ENCODE results near the gene RERE.

The RERE gene

GRCh38 chr1:8434101-8434500 is 383.3 kb downstream of the RERE start:
- no peak overlapping the region for H2BK120ac ChIP-seq (ENCODE audit: low read depth, low read length)
- peaks cover 0 to 17% of the 10 kb centered on the region in 2 donors for H3K36me3 ChIP-seq (replicated peaks in 1 of 2; ENCODE audit: control insufficient read depth in 2 of 2, insufficient read depth in 2 of 2, low read length in 2 of 2)
- H4K8ac ChIP-seq (ENCODE audit: low read depth, low read length): no peak overlapping the region
- no peak overlapping the region for H2AFZ ChIP-seq (ENCODE audit: low read length)
- no peak for DNase-seq (ENCODE audit: low spot score)
- no peak overlapping the region for H3K23ac ChIP-seq (ENCODE audit: low read depth, low read length, poor library complexity)
- H2BK5ac ChIP-seq (ENCODE audit: low read length): no peak overlapping the region
- no peak overlapping the region for H3K4ac ChIP-seq (ENCODE audit: low read length)
- H3K18ac ChIP-seq (ENCODE audit: low read length): no peak overlapping the region
- H3K4me2 ChIP-seq (ENCODE audit: insufficient read depth, low read length, poor library complexity, severe bottlenecking): no peak overlapping the region
- H3K4me3 ChIP-seq (ENCODE audit: low read length in 2 of 2): no peak overlapping the region
- no peak overlapping the region for H3K14ac ChIP-seq (ENCODE audit: low read length)
- H2BK15ac ChIP-seq (ENCODE audit: low read length): no peak overlapping the region
- H3K27me3 ChIP-seq (ENCODE audit: control insufficient read depth in 3 of 3, insufficient read depth in 3 of 3, low read depth in 1 of 3, low read length in 3 of 3): no peaks in the 10 kb centered on the region
- no peak overlapping the region for H2BK12ac ChIP-seq (ENCODE audit: low read length)
- WGBS, 2 donors (ENCODE audit: extremely low coverage in 2 of 2, insufficient read length in 2 of 2, insufficient replicate concordance in 1 of 2): no CpG with 5 or more reads among the region's 4 CpGs
- no peak overlapping the region for H3K9ac ChIP-seq (ENCODE audit: low read depth, low read length, poor library complexity)
- H3K79me1 ChIP-seq (ENCODE audit: low read depth, low read length): no peaks in the 10 kb centered on the region
- peaks cover 5 to 24% of the 10 kb centered on the region in 2 donors for H3K4me1 ChIP-seq (ENCODE audit: control insufficient read depth in 2 of 2, insufficient read depth in 1 of 2, low read depth in 1 of 2, low read length in 2 of 2)
- H3K9me3 ChIP-seq (replicated peaks in 1 of 2; ENCODE audit: control insufficient read depth in 2 of 2, insufficient read depth in 1 of 2, low read depth in 1 of 2, low read length in 2 of 2): no peaks in the 10 kb centered on the region
- no peak overlapping the region for H4K91ac ChIP-seq (ENCODE audit: low read depth, low read length, poor library complexity)
- no peak overlapping the region for H3K27ac ChIP-seq (replicated peaks; ENCODE audit: low read length)
- H2AK5ac ChIP-seq (ENCODE audit: low read depth, low read length): no peak overlapping the region

- Histone ChIP-seq H4K91ac (ENCODE audit: low read depth, low read length, poor library complexity) (no peak overlapping the region), H3K27me3 (ENCODE audit: control insufficient read depth in 3 of 3, insufficient read depth in 3 of 3, low read depth in 1 of 3, low read length in 3 of 3) (no peaks in the 10 kb centered on the region), H3K36me3 (replicated peaks in 1 of 2; ENCODE audit: control insufficient read depth in 2 of 2, insufficient read depth in 2 of 2, low read length in 2 of 2) (peaks cover 0 to 21% of the 10 kb centered on the region in 2 donors), H2BK12ac (ENCODE audit: low read length) (no peak overlapping the region), H3K14ac (ENCODE audit: low read length) (no peak overlapping the region), H3K79me1 (ENCODE audit: low read depth, low read length) (no peaks in the 10 kb centered on the region), H3K18ac (ENCODE audit: low read length) (no peak overlapping the region), H3K9me3 (replicated peaks in 1 of 2; ENCODE audit: control insufficient read depth in 2 of 2, insufficient read depth in 1 of 2, low read depth in 1 of 2, low read length in 2 of 2) (no peaks in the 10 kb centered on the region), H3K4me2 (ENCODE audit: insufficient read depth, low read length, poor library complexity, severe bottlenecking) (no peak overlapping the region), H3K27ac (replicated peaks; ENCODE audit: low read length) (no peak overlapping the region), H3K4ac (ENCODE audit: low read length) (no peak overlapping the region), H3K23ac (ENCODE audit: low read depth, low read length, poor library complexity) (no peak overlapping the region), H4K8ac (ENCODE audit: low read depth, low read length) (no peak overlapping the region), H3K4me3 (ENCODE audit: low read length in 2 of 2) (no peak overlapping the region), H2AFZ (ENCODE audit: low read length) (no peak overlapping the region), H3K4me1 (ENCODE audit: control insufficient read depth in 2 of 2, insufficient read depth in 1 of 2, low read depth in 1 of 2, low read length in 2 of 2) (peaks cover 1 to 2% of the 10 kb centered on the region in 2 donors), H3K9ac (ENCODE audit: low read depth, low read length, poor library complexity) (no peak overlapping the region), H2BK15ac (ENCODE audit: low read length) (no peak overlapping the region), H2BK120ac (ENCODE audit: low read depth, low read length) (no peak overlapping the region), H2BK5ac (ENCODE audit: low read length) (no peak overlapping the region), H2AK5ac (ENCODE audit: low read depth, low read length) (no peak overlapping the region)
- no CpG with 5 or more reads among the region's 7 CpGs for WGBS, 2 donors (ENCODE audit: extremely low coverage in 2 of 2, insufficient read length in 2 of 2, insufficient replicate concordance in 1 of 2)
- DNase-seq (ENCODE audit: low spot score): no peak
These were observed 385.7 kb downstream of the RERE start for GRCh38 chr1:8431784-8432183.

- no peak overlapping the region for H3K14ac ChIP-seq (ENCODE audit: low read length)
- no peak overlapping the region for H2BK5ac ChIP-seq (ENCODE audit: low read length)
- H3K4me2 ChIP-seq (ENCODE audit: insufficient read depth, low read length, poor library complexity, severe bottlenecking): no peak overlapping the region
- H3K23ac ChIP-seq (ENCODE audit: low read depth, low read length, poor library complexity): no peak overlapping the region
- no peak overlapping the region for H2AK5ac ChIP-seq (ENCODE audit: low read depth, low read length)
- no peak overlapping the region for H3K4me3 ChIP-seq (ENCODE audit: low read length in 2 of 2)
- H3K79me1 ChIP-seq (ENCODE audit: low read depth, low read length): no peaks in the 10 kb centered on the region
- H3K9ac ChIP-seq (ENCODE audit: low read depth, low read length, poor library complexity): no peak overlapping the region
- no peak overlapping the region for H2AFZ ChIP-seq (ENCODE audit: low read length)
- no peak overlapping the region for H3K27ac ChIP-seq (replicated peaks; ENCODE audit: low read length)
- no peak overlapping the region for H2BK15ac ChIP-seq (ENCODE audit: low read length)
- peaks cover 0 to 21% of the 10 kb centered on the region in 2 donors for H3K36me3 ChIP-seq (replicated peaks in 1 of 2; ENCODE audit: control insufficient read depth in 2 of 2, insufficient read depth in 2 of 2, low read length in 2 of 2)
- no CpG with 5 or more reads among the region's 8 CpGs for WGBS, 2 donors (ENCODE audit: extremely low coverage in 2 of 2, insufficient read length in 2 of 2, insufficient replicate concordance in 1 of 2)
- no peak overlapping the region for H4K8ac ChIP-seq (ENCODE audit: low read depth, low read length)
- H4K91ac ChIP-seq (ENCODE audit: low read depth, low read length, poor library complexity): no peak overlapping the region
- no peaks in the 10 kb centered on the region for H3K9me3 ChIP-seq (replicated peaks in 1 of 2; ENCODE audit: control insufficient read depth in 2 of 2, insufficient read depth in 1 of 2, low read depth in 1 of 2, low read length in 2 of 2)
- H2BK120ac ChIP-seq (ENCODE audit: low read depth, low read length): no peak overlapping the region
- H3K18ac ChIP-seq (ENCODE audit: low read length): no peak overlapping the region
- H3K4me1 ChIP-seq (ENCODE audit: control insufficient read depth in 2 of 2, insufficient read depth in 1 of 2, low read depth in 1 of 2, low read length in 2 of 2): peaks cover 0 to 1% of the 10 kb centered on the region in 2 donors
- no peak overlapping the region for H2BK12ac ChIP-seq (ENCODE audit: low read length)
- no peaks in the 10 kb centered on the region for H3K27me3 ChIP-seq (ENCODE audit: control insufficient read depth in 3 of 3, insufficient read depth in 3 of 3, low read depth in 1 of 3, low read length in 3 of 3)
- no peak overlapping the region for H3K4ac ChIP-seq (ENCODE audit: low read length)
- DNase-seq (ENCODE audit: low spot score): no peak
These were observed 386.4 kb downstream of the RERE start for GRCh38 chr1:8431019-8431418.

GRCh38 chr1:8430476-8430875 is 387.0 kb downstream of the RERE start:
- Histone ChIP-seq H3K23ac (ENCODE audit: low read depth, low read length, poor library complexity) (no peak overlapping the region), H3K36me3 (replicated peaks in 1 of 2; ENCODE audit: control insufficient read depth in 2 of 2, insufficient read depth in 2 of 2, low read length in 2 of 2) (peaks cover 0 to 21% of the 10 kb centered on the region in 2 donors), H2BK12ac (ENCODE audit: low read length) (no peak overlapping the region), H2BK5ac (ENCODE audit: low read length) (no peak overlapping the region), H4K91ac (ENCODE audit: low read depth, low read length, poor library complexity) (no peak overlapping the region), H3K14ac (ENCODE audit: low read length) (no peak overlapping the region), H3K4ac (ENCODE audit: low read length) (no peak overlapping the region), H3K79me1 (ENCODE audit: low read depth, low read length) (no peaks in the 10 kb centered on the region), H3K9ac (ENCODE audit: low read depth, low read length, poor library complexity) (no peak overlapping the region), H2BK120ac (ENCODE audit: low read depth, low read length) (no peak overlapping the region), H3K4me1 (ENCODE audit: control insufficient read depth in 2 of 2, insufficient read depth in 1 of 2, low read depth in 1 of 2, low read length in 2 of 2) (peaks cover 0 to 1% of the 10 kb centered on the region in 2 donors), H3K4me3 (ENCODE audit: low read length in 2 of 2) (no peak overlapping the region), H2AK5ac (ENCODE audit: low read depth, low read length) (no peak overlapping the region), H4K8ac (ENCODE audit: low read depth, low read length) (no peak overlapping the region), H3K18ac (ENCODE audit: low read length) (no peak overlapping the region), H3K9me3 (replicated peaks in 1 of 2; ENCODE audit: control insufficient read depth in 2 of 2, insufficient read depth in 1 of 2, low read depth in 1 of 2, low read length in 2 of 2) (no peaks in the 10 kb centered on the region), H3K27ac (replicated peaks; ENCODE audit: low read length) (no peak overlapping the region), H2AFZ (ENCODE audit: low read length) (no peak overlapping the region), H2BK15ac (ENCODE audit: low read length) (no peak overlapping the region), H3K4me2 (ENCODE audit: insufficient read depth, low read length, poor library complexity, severe bottlenecking) (no peak overlapping the region), H3K27me3 (ENCODE audit: control insufficient read depth in 3 of 3, insufficient read depth in 3 of 3, low read depth in 1 of 3, low read length in 3 of 3) (no peaks in the 10 kb centered on the region)
- no peak for DNase-seq (ENCODE audit: low spot score)
- no CpG with 5 or more reads among the region's 2 CpGs for WGBS, 2 donors (ENCODE audit: extremely low coverage in 2 of 2, insufficient read length in 2 of 2, insufficient replicate concordance in 1 of 2)

Measured in neuronal stem cell (in vitro differentiated cells).